Neutrophil (primary cell): ENCODE results near the gene PTPRJ.

Experiments
- H3K27ac ChIP-seq: fragments of 200-600 bp; sonication (generic); 2 replicates; pipeline ENCODE4 v1.5.1; 2016; ENCODE audit warnings: mild to moderate bottlenecking, moderate library complexity
- H3K27me3 ChIP-seq: fragments of 200-600 bp; sonication (generic); 2 replicates; pipeline ENCODE4 v1.6.0; 2016; ENCODE audit warnings: mild to moderate bottlenecking
- H3K36me3 ChIP-seq: fragments of 200-600 bp; sonication (generic); 2 replicates; pipeline ENCODE4 v1.5.1; 2017
- H3K4me1 ChIP-seq, 2 experiments: fragments of 200-600 bp in 1 of 2; sonication (generic) in 1 of 2; 1 replicate in 1 of 2; 2 replicates in 1 of 2; pipeline versions ENCODE4 v1.5.1 to v1.6.1; 2013 to 2016; ENCODE audit warnings: low read depth in 1 of 2, low read length in 1 of 2, mild to moderate bottlenecking in 1 of 2, moderate library complexity in 1 of 2; ENCODE audit not compliant: control insufficient read depth in 1 of 2, insufficient read depth in 1 of 2
- H3K4me3 ChIP-seq, 2 experiments: fragments of 200-600 bp in 1 of 2; sonication (generic) in 1 of 2; 1 replicate in 1 of 2; 2 replicates in 1 of 2; pipeline ENCODE4 v1.5.1; 2013 to 2016; ENCODE audit warnings: low read depth in 1 of 2, low read length in 1 of 2, mild to moderate bottlenecking in 1 of 2, moderate library complexity in 1 of 2
- H3K9me3 ChIP-seq: fragments of 200-600 bp; sonication (generic); 2 replicates; pipeline ENCODE4 v1.5.1; 2016
- TF ChIP-seq, protein P1 (sequence below): fragments of 200-600 bp; sonication (generic); IDR thresholded peaks from 2 replicates; pipeline ENCODE4 v1.5.1; 2016; ENCODE audit warnings: antibody characterized with exemption

The PTPRJ gene

DNA sequence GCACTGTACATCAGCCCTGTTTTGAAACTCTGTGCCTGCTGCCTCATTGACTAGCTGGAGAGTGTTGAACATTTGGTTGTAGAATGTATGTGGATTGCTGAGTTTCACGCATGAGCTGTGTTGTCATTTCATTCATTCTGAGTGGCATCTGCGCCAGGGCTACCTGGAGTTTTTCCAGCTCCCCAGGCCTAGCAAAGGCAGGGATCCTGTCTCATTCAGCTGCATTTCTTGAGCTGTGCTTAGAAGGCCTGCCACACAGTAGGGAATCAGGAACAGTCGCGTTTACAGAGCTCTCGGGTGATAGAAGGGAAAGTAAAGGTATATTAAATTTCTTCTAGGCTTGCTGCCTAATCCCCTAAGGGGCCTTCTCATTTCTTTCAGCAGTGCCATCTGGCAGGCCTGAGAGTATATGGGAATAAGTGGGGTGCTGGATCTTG lies 44.3 kb downstream of the PTPRJ start:
- H3K27ac ChIP-seq, result peak overlapping the region; percentile 95
- H3K4me3 ChIP-seq, result no peak overlapping the region
- peaks cover 100% of the 10 kb centered on the region in 2 experiments for H3K4me1 ChIP-seq
- no peaks in the 10 kb centered on the region for H3K27me3 ChIP-seq
- TF ChIP-seq, protein P1, sequence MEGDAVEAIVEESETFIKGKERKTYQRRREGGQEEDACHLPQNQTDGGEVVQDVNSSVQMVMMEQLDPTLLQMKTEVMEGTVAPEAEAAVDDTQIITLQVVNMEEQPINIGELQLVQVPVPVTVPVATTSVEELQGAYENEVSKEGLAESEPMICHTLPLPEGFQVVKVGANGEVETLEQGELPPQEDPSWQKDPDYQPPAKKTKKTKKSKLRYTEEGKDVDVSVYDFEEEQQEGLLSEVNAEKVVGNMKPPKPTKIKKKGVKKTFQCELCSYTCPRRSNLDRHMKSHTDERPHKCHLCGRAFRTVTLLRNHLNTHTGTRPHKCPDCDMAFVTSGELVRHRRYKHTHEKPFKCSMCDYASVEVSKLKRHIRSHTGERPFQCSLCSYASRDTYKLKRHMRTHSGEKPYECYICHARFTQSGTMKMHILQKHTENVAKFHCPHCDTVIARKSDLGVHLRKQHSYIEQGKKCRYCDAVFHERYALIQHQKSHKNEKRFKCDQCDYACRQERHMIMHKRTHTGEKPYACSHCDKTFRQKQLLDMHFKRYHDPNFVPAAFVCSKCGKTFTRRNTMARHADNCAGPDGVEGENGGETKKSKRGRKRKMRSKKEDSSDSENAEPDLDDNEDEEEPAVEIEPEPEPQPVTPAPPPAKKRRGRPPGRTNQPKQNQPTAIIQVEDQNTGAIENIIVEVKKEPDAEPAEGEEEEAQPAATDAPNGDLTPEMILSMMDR, result no peak
- H3K36me3 ChIP-seq, result peaks cover 5% of the 10 kb centered on the region
- H3K9me3 ChIP-seq, result no peaks in the 10 kb centered on the region

DNA sequence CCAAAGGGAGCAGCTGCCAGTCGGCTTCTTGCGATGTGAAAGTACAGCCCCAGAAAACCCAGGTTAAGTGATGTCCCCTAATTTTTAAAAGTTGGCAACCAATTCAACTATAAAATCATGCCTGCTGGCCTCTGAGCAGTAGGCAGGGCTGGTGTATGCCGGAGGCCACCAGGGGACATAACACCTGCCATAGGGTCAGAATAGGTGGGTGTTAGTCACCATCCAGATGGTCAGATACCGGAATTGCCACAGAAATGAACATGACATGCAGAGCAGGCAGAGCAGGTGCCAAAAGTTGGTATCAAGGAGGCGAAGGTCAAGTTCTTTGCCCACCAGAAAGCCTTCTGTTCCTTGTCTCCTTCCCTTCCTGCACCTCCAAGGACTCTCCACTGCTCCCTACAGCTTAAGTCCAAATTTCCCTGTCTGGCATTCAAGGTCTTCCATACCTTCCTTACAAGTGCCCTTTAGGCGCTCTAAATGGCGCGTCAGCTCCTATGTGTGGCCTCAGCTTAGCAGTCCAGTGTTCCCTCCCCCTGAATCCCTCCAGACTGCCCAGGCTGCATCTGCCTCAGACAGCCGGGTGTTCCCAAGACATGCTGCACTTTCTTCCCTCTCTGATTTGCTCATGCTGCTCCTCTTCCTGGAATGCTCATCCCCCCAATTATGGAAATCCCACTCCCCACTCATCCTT lies 45.1 kb downstream of the PTPRJ start:
- Histone ChIP-seq H3K36me3 (peaks cover 5% of the 10 kb centered on the region), H3K27ac (peak overlapping the region; percentile 95)

DNA sequence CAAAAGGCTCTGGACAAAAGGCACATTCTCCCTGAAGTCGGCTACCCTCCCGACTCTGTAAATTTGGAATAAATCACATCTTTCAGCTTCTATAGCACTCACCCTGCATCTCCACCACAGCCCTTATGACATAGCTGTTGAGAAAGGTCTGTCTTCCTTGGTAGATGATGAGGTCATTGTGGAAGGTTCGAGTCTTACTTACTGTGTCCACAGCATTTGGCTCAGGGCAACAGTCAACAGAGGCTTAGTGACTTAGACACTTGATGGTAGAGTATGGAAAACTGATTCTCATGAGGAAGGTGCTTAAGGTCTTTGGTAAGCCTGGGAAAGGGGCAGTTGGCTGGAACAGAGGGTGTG lies 45.6 kb downstream of the PTPRJ start:
- H3K27ac ChIP-seq, result peak overlapping the region; percentile 95
- H3K9me3 ChIP-seq, result no peaks in the 10 kb centered on the region
- no peaks in the 10 kb centered on the region for H3K27me3 ChIP-seq
- H3K36me3 ChIP-seq, result peaks cover 5% of the 10 kb centered on the region
- H3K4me1 ChIP-seq, result peaks cover 100% of the 10 kb centered on the region in 2 experiments
- H3K4me3 ChIP-seq, result peak overlapping the region; percentile 49 to 62
- TF ChIP-seq, protein P1, result no peak

More for the DNA sequence above, 45.1 kb downstream of the PTPRJ start:
- TF ChIP-seq, protein P1, result no peak
- Histone ChIP-seq H3K27me3 (no peaks in the 10 kb centered on the region), H3K9me3 (no peaks in the 10 kb centered on the region), H3K4me1 (peaks cover 100% of the 10 kb centered on the region in 2 experiments), H3K4me3 (peak overlapping the region; percentile 49 to 62)

DNA sequence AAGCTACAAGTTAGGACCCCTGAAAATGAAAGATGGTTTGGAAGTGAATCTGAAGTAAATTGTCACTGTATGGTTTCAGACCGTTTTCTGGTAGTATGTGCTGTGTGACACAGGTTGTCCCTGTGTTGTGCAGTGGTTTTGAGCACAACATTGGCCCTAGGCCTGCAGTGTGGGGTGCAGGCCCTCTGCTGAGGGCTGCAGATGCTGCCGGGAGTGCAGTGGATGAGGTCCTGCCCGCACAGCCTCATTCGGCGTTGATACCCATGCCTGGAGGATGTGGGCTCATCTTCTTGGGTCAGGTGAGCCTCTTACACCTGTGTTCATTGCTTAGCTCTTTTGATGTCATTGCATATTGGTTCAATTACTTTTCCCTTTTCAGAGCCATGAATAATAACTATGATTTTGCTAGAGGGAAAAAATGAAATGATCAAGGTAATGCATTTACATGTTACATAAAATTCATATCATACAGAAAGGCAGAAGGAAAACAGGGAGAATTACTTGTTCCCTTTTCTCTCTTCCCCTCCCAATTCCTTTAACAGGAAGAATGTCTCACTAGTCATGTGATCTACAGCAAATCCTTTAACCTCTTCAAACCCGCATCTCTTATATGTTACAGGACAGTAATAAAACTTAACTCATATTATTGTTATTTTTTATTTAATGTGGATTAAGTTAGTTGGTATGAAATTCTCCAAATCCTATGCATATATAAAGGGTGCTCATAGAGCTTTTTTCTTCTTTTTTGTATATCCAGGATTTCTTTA lies 48.7 kb downstream of the PTPRJ start:
- H3K27ac ChIP-seq, result peak overlapping the region; percentile 95
- no peaks in the 10 kb centered on the region for H3K9me3 ChIP-seq
- H3K4me3 ChIP-seq, result peak overlapping the region; percentile 46 to 58
- no peaks in the 10 kb centered on the region for H3K27me3 ChIP-seq
- H3K4me1 ChIP-seq, result peaks cover 100% of the 10 kb centered on the region in 2 experiments
- TF ChIP-seq, protein P1, result no peak
- peaks cover 5% of the 10 kb centered on the region for H3K36me3 ChIP-seq

DNA sequence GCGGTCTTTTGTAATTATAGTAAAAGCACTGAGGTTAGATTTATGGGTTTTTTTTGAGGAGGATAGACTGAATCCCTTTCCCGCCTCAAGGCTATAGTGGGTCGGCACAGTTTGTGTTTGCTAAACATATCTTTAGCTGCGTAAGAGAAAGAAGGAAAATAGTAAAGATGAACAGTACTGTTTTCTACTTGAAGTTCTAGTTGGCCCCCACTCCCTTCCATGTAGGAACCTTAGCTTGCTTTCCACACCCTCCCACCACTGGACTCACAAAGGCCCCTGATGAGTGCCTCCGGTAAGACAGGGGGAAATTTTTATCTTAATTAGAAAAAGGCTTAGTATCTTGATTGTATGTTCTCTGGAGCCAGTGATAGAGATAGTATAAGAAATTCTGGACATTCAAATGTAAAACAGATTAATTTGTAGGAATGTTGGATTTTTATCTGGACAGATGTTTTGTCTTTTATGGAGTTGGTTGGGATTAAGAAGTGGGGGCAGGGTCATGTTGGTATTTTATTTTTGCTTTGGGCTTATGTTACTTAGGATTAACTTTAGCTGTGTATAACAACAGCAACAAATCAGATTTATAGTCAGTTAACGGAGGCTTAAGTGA lies 49.4 kb downstream of the PTPRJ start:
- H3K27ac ChIP-seq, result peak overlapping the region; percentile 95
- H3K4me3 ChIP-seq, result peak overlapping the region; percentile 46 to 58
- peaks cover 5% of the 10 kb centered on the region for H3K36me3 ChIP-seq
- no peaks in the 10 kb centered on the region for H3K27me3 ChIP-seq
- peaks cover 100% of the 10 kb centered on the region in 2 experiments for H3K4me1 ChIP-seq
- TF ChIP-seq, protein P1, result no peak
- H3K9me3 ChIP-seq, result no peaks in the 10 kb centered on the region
